Thoracic aorta (tissue), 2 donors: Measurements from ENCODE around the gene HCST. TPM values are rescaled to one million over a fixed set of nuclear protein-coding genes. Genes with fewer than 3 reads are reported as not detected.
"Not testable (repeated sequence)": the region's sequence is repeated elsewhere in the genome, so short reads cannot be mapped to it uniquely, and the experiment has no call there.

ENCODE experiments used
- ATAC-seq: fragments of 150-250 bp; one replicate; pipeline ENCODE4 v1.8.0; 2017; ENCODE audit warnings: low read depth; ENCODE audit not compliant: insufficient number of reproducible peaks, low FRiP score
- DNase-seq: peaks from one replicate; pipeline ENCODE4 v3.0.0-alpha.2; 2020; ENCODE audit warnings: low spot score
- H3K27ac ChIP-seq, 2 donors: fragments of 200-600 bp; sonication (generic); 1 replicate in 1 of 2; 2 replicates in 1 of 2; pipeline ENCODE4 v1.5.1; 2016; ENCODE audit warnings: mild to moderate bottlenecking in 2 of 2, moderate library complexity in 2 of 2
- H3K27me3 ChIP-seq: fragments of 200-600 bp; sonication (generic); replicated peaks from 2 replicates; pipeline ENCODE4 v1.6.0; 2016; ENCODE audit warnings: mild to moderate bottlenecking; ENCODE audit not compliant: insufficient read depth
- H3K36me3 ChIP-seq: fragments of 200-600 bp; sonication (generic); one replicate; pipeline ENCODE4 v1.5.1; 2016
- H3K4me1 ChIP-seq, 2 donors: fragments of 200-600 bp; sonication (generic); 1 replicate in 1 of 2; 2 replicates in 1 of 2; pipeline versions ENCODE4 v1.5.1 to v1.6.0; 2016; ENCODE audit warnings: low read depth in 2 of 2, mild to moderate bottlenecking in 1 of 2; ENCODE audit not compliant: control insufficient read depth in 1 of 2
- H3K4me3 ChIP-seq: fragments of 200-600 bp; sonication (generic); 2 replicates; pipeline ENCODE4 v1.5.1; 2016; ENCODE audit warnings: mild to moderate bottlenecking
- H3K9me3 ChIP-seq: fragments of 200-600 bp; sonication (generic); 2 replicates; pipeline ENCODE4 v1.5.1; 2016
- total RNA-seq, 2 donors: library from RNA; depleted of rRNA; stranded (reverse); fragments of >200 nt; gene quantifications; one replicate each; pipeline versions ENCODE4 v1.1.0 to v1.2.3, GENCODE V29; 2016
- TF ChIP-seq, protein P1 (sequence below): fragments of 200-600 bp; sonication (generic); IDR thresholded peaks from one replicate; pipeline ENCODE4 v1.5.1; 2019; ENCODE audit warnings: antibody characterized with exemption

Gene HCST
- total RNA-seq, 2 donors from 2014 or later = 4.5 to 13.2 TPM

DNA sequence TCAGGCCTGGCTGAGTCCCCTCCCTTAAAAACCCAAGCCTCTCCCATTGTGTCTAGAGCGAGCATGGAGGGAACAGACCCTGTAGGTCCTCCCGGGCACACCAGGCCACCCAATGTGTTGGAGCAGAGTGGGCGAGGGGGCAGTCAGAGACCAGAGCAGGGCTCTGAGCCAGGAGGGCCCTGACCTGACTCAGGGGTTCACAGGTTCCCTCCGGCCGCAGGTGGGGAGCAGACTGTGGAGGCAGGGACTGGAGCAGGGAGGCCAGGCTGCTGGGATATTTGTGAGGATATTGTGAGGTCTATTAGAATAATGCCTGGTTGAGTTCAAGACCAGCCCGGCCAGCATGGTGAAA lies 7.3 kb downstream of the HCST start:
- Histone ChIP-seq H3K4me3 (no peak overlapping the region), H3K27ac (peak overlapping the region; percentile 17 to 31), H3K36me3 (no peaks in the 10 kb centered on the region), H3K27me3 (no peaks in the 10 kb centered on the region), H3K4me1 (peaks cover 0 to 3% of the 10 kb centered on the region in 2 donors), H3K9me3 (no peaks in the 10 kb centered on the region)
- ATAC-seq (no peak), DNase-seq (no peak)
- TF ChIP-seq, protein P1, sequence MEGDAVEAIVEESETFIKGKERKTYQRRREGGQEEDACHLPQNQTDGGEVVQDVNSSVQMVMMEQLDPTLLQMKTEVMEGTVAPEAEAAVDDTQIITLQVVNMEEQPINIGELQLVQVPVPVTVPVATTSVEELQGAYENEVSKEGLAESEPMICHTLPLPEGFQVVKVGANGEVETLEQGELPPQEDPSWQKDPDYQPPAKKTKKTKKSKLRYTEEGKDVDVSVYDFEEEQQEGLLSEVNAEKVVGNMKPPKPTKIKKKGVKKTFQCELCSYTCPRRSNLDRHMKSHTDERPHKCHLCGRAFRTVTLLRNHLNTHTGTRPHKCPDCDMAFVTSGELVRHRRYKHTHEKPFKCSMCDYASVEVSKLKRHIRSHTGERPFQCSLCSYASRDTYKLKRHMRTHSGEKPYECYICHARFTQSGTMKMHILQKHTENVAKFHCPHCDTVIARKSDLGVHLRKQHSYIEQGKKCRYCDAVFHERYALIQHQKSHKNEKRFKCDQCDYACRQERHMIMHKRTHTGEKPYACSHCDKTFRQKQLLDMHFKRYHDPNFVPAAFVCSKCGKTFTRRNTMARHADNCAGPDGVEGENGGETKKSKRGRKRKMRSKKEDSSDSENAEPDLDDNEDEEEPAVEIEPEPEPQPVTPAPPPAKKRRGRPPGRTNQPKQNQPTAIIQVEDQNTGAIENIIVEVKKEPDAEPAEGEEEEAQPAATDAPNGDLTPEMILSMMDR = no peak

DNA sequence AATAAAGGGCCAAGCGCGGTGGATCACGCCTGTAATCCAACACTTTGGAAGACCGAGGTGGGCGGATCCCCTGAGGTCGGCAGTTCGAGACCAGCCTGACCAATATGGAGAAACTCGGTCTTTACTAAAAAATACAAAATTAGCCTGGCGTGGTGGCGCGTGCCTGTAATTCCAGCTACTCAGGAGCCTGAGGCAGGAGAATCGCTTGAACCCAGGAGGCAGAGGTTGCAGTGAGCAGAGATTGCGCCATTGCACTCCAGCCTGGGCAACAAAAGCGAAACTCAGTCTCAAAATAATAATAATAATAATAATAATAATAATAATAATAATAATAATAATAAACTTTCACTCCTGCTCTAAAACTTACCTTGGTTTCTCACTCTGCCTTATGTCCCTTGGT lies 8.0 kb downstream of the HCST start:
- DNase-seq, H3K4me1 ChIP-seq, H3K27me3 ChIP-seq, H3K36me3 ChIP-seq, H3K4me3 ChIP-seq, H3K27ac ChIP-seq, ATAC-seq, H3K9me3 ChIP-seq: not testable (repeated sequence)

DNA sequence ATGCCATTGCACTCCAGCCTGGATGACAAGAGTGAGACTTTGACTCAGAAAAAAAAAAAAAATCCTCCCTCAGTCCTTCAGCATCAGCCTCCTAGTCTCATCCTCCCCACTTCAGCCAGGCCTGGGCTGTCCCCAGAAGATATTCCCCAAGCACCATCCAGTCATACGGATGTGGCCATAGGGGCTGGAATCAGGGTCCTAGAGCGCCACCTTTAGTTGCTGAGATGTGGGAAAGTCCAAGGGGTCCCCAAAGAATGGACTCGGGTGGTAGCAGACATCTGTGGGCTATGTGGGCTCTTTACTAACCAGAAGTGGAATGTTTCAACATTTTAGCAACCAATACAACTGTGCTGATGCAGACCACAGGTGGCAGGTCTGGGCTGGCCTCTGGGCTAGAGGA lies 8.8 kb downstream of the HCST start:
- no peak for ATAC-seq
- TF ChIP-seq, protein P1 = no peak
- Histone ChIP-seq H3K9me3 (no peaks in the 10 kb centered on the region), H3K27me3 (no peaks in the 10 kb centered on the region), H3K4me1 (peaks cover 0 to 3% of the 10 kb centered on the region in 2 donors), H3K36me3 (no peaks in the 10 kb centered on the region), H3K27ac (no peak overlapping the region), H3K4me3 (no peak overlapping the region)
- DNase-seq = no peak

DNA sequence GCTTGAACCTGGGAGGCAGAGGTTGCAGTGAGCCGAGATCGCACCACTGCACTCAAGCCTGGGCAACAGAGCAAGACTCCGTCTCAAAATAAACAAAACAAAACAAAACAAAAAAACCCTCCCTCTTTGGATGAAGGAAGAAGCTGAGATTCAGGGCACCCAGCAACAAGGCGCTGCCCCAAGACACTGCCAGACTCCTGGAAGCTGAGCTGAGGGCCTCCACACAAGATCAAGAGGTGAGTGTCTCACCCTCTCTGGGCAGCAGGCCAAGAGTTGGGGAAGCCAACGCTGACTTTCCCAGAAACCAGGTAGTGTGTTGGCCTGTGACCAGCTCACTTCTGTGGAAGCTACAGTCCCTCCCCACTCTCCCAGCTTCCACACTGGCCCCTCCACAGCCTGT lies 9.5 kb downstream of the HCST start:
- Histone ChIP-seq H3K27ac (no peak overlapping the region), H3K9me3 (no peaks in the 10 kb centered on the region), H3K27me3 (no peaks in the 10 kb centered on the region), H3K4me1 (no peaks in the 10 kb centered on the region), H3K4me3 (no peak overlapping the region), H3K36me3 (no peaks in the 10 kb centered on the region)
- ATAC-seq = no peak
- DNase-seq = no peak
- TF ChIP-seq, protein P1 = no peak

DNA sequence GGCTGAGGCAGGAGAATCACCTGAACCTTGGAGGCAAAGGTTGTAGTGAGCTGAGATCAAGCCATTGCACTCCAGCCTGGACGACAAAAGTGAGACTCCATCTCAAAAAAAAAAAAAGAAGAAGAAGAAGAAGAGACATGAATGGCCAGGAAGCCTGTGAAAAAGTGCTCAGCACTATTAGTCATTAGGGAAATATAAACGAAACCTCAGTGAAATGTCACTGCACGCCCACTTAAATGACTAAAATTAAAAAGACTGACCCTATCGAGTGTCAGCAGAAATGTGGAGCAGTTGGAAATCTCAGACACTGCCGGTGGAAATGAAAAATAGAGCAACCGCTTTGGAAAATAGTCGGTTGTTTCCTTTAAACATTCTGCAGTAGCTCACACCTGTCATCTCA lies 11.3 kb downstream of the HCST start:
- Histone ChIP-seq H3K4me1 (no peaks in the 10 kb centered on the region), H3K27me3 (no peaks in the 10 kb centered on the region), H3K9me3 (no peaks in the 10 kb centered on the region), H3K27ac (no peak overlapping the region), H3K4me3 (no peak overlapping the region), H3K36me3 (no peaks in the 10 kb centered on the region)
- TF ChIP-seq, protein P1 = no peak
- ATAC-seq (no peak), DNase-seq (no peak)

DNA sequence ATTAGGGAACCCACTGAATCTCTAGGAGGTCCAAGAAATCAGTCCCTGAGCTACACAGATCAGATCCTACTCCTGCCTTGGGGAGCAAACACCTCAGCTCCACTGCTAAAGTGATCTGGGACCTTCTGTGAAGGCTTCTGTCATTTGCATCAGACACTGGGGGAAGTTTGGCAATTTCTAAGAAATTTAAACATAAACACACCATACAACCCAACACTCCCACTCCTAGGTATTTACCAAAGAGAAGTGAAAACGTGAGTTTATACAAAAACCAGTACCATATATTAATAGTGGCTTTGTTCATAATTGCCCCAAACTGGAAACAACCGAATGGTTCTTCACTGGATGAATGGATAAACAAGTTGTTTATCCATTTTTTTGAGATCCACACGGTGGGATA lies 13.1 kb downstream of the HCST start:
- TF ChIP-seq, protein P1 = no peak
- Histone ChIP-seq H3K27ac (no peak overlapping the region), H3K27me3 (no peaks in the 10 kb centered on the region), H3K4me1 (no peaks in the 10 kb centered on the region), H3K4me3 (no peak overlapping the region), H3K9me3 (no peaks in the 10 kb centered on the region), H3K36me3 (no peaks in the 10 kb centered on the region)
- ATAC-seq (no peak), DNase-seq (no peak)
